ENCODE results near the gene RAP1GAP2. TPM values are rescaled to one million over a fixed set of nuclear protein-coding genes. Genes with fewer than 3 reads are reported as not detected.

Gene RAP1GAP2
- polyA plus RNA-seq, 3 donors, result 1.5 to 48.4 (median 6.1) TPM

DNA sequence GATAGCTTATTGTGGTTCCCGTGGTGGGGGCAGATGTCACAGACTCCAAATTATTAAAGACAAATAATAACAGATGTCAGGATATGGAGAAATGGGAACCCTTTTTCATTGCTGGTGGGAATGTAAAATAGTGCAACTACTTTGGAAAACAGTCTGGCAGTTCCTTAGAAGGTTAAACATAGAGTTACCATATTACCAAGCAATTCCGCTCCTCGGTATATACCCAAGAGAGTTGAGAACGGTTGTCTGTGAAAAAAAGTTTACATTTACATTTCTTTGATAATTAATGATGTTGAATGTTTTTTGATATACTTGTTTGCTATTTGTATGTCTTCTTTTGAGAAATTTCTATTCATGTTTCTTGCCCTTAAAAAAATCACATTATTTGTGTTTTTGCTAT lies 226.0 kb downstream of the RAP1GAP2 start:
- H3K27me3 ChIP-seq (ENCODE audit: control insufficient read depth in 2 of 2, insufficient read depth in 2 of 2, low read length in 2 of 2), result no peaks in the 10 kb centered on the region
- H2AFZ ChIP-seq (ENCODE audit: insufficient read depth, low read depth, low read length, poor library complexity, severe bottlenecking), result no peak overlapping the region
- H4K20me1 ChIP-seq (ENCODE audit: insufficient read depth, low read length), result peaks cover 46% of the 10 kb centered on the region
- peaks cover 85 to 99% of the 10 kb centered on the region in 2 donors for H3K36me3 Mint-ChIP-seq
- H3K9me3 Mint-ChIP-seq, result peaks cover 11 to 27% (median 19%) of the 10 kb centered on the region in 7 donors
- peaks cover 3% of the 10 kb centered on the region for H3K79me2 ChIP-seq (ENCODE audit: insufficient read depth, low read length)
- no peak overlapping the region for H3K4me3 ChIP-seq (replicated peaks in 1 of 3; ENCODE audit: low read depth in 2 of 3, low read length in 3 of 3)
- no peaks in the 10 kb centered on the region for H3K4me1 Mint-ChIP-seq
- TF ChIP-seq, protein P1, sequence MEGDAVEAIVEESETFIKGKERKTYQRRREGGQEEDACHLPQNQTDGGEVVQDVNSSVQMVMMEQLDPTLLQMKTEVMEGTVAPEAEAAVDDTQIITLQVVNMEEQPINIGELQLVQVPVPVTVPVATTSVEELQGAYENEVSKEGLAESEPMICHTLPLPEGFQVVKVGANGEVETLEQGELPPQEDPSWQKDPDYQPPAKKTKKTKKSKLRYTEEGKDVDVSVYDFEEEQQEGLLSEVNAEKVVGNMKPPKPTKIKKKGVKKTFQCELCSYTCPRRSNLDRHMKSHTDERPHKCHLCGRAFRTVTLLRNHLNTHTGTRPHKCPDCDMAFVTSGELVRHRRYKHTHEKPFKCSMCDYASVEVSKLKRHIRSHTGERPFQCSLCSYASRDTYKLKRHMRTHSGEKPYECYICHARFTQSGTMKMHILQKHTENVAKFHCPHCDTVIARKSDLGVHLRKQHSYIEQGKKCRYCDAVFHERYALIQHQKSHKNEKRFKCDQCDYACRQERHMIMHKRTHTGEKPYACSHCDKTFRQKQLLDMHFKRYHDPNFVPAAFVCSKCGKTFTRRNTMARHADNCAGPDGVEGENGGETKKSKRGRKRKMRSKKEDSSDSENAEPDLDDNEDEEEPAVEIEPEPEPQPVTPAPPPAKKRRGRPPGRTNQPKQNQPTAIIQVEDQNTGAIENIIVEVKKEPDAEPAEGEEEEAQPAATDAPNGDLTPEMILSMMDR (IDR thresholded peaks at IDR 0.05), result no peak
- H3K9me3 ChIP-seq (replicated peaks in 1 of 2; ENCODE audit: control insufficient read depth in 1 of 2, insufficient read depth in 1 of 2, low read length in 2 of 2), result peaks cover 4 to 26% of the 10 kb centered on the region in 2 donors
- H3K27me3 Mint-ChIP-seq (ENCODE audit: low read depth in 3 of 3), result no peaks in the 10 kb centered on the region
- H3K4me1 ChIP-seq (ENCODE audit: control insufficient read depth in 1 of 2, insufficient read depth in 2 of 2, low read length in 2 of 2), result no peaks in the 10 kb centered on the region
- no peak overlapping the region for H3K27ac Mint-ChIP-seq
- no peak overlapping the region for H3K27ac ChIP-seq (ENCODE audit: low read depth in 1 of 2, low read length in 2 of 2)
- H3K4me3 Mint-ChIP-seq, result no peak overlapping the region
- no CpG with 5 or more reads among the region's 4 CpGs for WGBS (ENCODE audit: insufficient coverage)
- intact Hi-C loops (cut with micrococcal nuclease), result no loop called here
- H3K4me2 ChIP-seq (replicated peaks; ENCODE audit: extremely low read depth, low read length, poor library complexity, severe bottlenecking), result no peak overlapping the region
- no peak for DNase-seq
- peaks cover 86 to 99% of the 10 kb centered on the region in 2 donors for H3K36me3 ChIP-seq (replicated peaks in 1 of 2; ENCODE audit: control insufficient read depth in 1 of 2, insufficient read depth in 2 of 2, low read length in 2 of 2)
- H3K9ac ChIP-seq (ENCODE audit: insufficient read depth, low read length, poor library complexity, severe bottlenecking), result no peak overlapping the region

GRCh38 chr17:3024346-3024745 lies 228.1 kb downstream of the RAP1GAP2 start:
- intact Hi-C loops (cut with micrococcal nuclease), result no loop called here
- peaks cover 4 to 26% of the 10 kb centered on the region in 2 donors for H3K9me3 ChIP-seq (replicated peaks in 1 of 2; ENCODE audit: control insufficient read depth in 1 of 2, insufficient read depth in 1 of 2, low read length in 2 of 2)
- H3K4me3 ChIP-seq (replicated peaks in 1 of 3; ENCODE audit: low read depth in 2 of 3, low read length in 3 of 3), result no peak overlapping the region
- H3K79me2 ChIP-seq (ENCODE audit: insufficient read depth, low read length), result peaks cover 3% of the 10 kb centered on the region
- Mint-ChIP-seq H3K36me3 (peaks cover 89 to 99% of the 10 kb centered on the region in 2 donors), H3K4me1 (peaks cover 4% of the 10 kb centered on the region), H3K27me3 (ENCODE audit: low read depth in 3 of 3) (no peaks in the 10 kb centered on the region), H3K9me3 (peaks cover 11 to 27% (median 19%) of the 10 kb centered on the region in 7 donors), H3K27ac (no peak overlapping the region), H3K4me3 (no peak overlapping the region)
- no peaks in the 10 kb centered on the region for H3K27me3 ChIP-seq (ENCODE audit: control insufficient read depth in 2 of 2, insufficient read depth in 2 of 2, low read length in 2 of 2)
- peaks cover 86 to 99% of the 10 kb centered on the region in 2 donors for H3K36me3 ChIP-seq (replicated peaks in 1 of 2; ENCODE audit: control insufficient read depth in 1 of 2, insufficient read depth in 2 of 2, low read length in 2 of 2)
- peaks cover 61% of the 10 kb centered on the region for H4K20me1 ChIP-seq (ENCODE audit: insufficient read depth, low read length)
- no CpG with 5 or more reads among the region's 2 CpGs for WGBS (ENCODE audit: insufficient coverage)
- H2AFZ ChIP-seq (ENCODE audit: insufficient read depth, low read depth, low read length, poor library complexity, severe bottlenecking), result no peak overlapping the region
- no peak overlapping the region for H3K9ac ChIP-seq (ENCODE audit: insufficient read depth, low read length, poor library complexity, severe bottlenecking)
- H3K4me1 ChIP-seq (ENCODE audit: control insufficient read depth in 1 of 2, insufficient read depth in 2 of 2, low read length in 2 of 2), result peaks cover under 1 to 3% of the 10 kb centered on the region in 2 donors
- DNase-seq, result no peak
- TF ChIP-seq, protein P1 (IDR thresholded peaks at IDR 0.05), result no peak
- no peak overlapping the region for H3K27ac ChIP-seq (ENCODE audit: low read depth in 1 of 2, low read length in 2 of 2)
- H3K4me2 ChIP-seq (replicated peaks; ENCODE audit: extremely low read depth, low read length, poor library complexity, severe bottlenecking), result no peak overlapping the region

Measured in CD14-positive monocyte (primary cell).